HG03064 (cell line): ENCODE measurements around the gene RIMKLB.

Experiments
- ATAC-seq: cut with Tn5 transposase; IDR thresholded peaks from one replicate; pipeline ENCODE4 v1.9.1; 2021; ENCODE audit warnings: low read depth; ENCODE audit not compliant: unreplicated experiment

The RIMKLB gene, protein sequence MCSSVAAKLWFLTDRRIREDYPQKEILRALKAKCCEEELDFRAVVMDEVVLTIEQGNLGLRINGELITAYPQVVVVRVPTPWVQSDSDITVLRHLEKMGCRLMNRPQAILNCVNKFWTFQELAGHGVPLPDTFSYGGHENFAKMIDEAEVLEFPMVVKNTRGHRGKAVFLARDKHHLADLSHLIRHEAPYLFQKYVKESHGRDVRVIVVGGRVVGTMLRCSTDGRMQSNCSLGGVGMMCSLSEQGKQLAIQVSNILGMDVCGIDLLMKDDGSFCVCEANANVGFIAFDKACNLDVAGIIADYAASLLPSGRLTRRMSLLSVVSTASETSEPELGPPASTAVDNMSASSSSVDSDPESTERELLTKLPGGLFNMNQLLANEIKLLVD

DNA sequence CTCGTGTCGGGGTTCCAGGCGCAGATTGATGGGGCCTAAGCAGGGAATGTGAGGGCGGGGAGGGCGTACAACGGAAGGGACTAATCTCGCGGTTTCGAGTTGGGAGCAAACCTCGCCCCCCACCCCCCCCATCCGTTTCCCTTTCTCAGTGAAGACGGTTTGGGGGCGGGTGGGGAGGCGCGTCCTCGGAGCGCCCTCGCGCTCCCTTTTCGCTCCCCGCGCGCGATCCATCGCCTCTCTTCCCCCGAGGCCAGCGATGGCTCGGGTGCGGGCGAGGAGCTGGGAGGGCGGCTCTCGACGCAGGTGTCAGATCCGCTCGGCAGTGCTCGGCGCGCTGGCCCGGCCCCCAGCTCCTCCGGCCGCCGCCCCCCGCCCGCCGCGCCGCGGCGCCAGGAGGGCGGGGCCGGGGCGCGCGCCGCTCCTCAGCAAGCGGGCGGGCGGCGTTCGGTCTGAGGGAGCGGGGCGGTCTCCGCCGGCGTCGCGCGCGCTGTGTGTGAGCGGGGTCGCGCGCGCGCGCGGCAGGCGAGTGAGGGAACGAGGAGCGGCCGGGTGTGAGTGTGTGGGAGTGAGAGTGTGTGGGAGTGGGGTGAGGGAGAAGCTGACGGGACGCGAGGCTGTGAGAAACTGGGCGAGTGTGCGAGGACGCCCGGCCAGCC, at the start of gene RIMKLB:
TSS of gene RIMKLB (plus strand) at position 516 of the 656 bp plus-strand sequence. CDS start 15,876 bp downstream, outside the sequence.
- ATAC-seq = peak; percentile 82

DNA sequence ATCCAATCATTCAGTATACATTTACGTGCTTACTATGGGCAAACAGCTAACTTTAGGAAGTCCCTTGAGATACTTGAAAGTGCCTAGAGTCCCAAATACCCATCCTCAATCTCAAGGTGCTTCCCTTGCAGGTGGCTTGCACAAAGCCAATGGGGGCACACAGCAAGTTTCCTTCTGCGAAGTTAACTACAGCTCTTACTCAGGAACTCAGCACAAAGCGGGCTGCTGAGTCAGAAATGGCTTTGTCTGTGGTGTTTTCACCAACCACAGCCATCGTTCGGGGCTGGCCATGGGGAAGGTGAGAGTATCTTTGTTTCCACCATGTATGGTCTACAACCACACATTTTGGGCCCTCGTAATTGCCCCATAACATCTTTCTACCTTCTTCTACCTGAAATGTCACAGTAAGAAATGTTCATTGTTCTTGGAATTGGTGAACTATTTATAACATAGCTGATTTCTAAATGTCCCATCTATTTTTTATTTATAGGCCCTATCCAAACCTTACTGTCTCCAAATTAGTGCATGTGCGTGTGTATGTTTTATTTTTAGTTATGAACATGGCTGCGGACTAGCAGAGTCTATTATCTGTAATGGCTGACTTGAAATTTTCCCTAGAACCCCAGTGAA, 49.1 kb upstream of the RIMKLB start:
- peak; percentile 68 for ATAC-seq

DNA sequence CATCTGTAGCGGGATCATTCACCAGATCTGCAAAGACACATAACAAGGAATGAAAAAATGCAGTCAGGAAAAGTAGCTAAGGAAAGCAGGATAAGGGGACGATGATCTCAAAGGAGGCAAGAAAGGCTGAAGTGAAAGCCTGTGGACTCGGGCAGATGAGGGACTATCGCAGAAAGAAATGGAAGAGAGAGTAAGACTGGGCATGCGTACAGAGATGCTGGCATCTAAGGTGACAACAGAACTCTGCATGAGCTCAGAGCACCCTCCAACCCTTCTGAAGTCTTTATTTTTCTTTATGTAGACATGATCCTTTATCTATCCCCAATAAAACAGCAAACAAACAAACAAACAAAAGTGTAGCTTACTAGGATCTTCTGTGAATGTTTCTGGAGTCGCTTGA, 42.4 kb upstream of the RIMKLB start:
- ATAC-seq = no peak

DNA sequence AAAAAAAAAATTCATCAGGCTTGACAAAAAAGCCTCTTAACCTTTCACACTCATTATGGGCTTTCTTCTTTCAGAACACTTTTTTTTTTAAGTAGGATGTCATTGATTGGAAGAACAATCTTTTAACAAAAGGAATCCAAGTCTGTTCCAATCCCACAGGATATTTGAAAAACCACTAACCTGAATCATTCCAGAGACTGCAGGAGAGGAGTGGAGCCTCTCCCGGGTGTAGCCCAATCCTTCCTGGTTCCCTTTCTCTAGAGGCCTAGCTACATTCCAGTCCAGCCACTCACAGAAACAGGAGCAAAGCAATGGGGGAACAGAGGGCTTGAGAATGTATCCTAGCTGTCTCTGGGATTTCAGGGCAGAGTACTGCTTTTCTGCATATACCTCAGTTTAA, 39.4 kb upstream of the RIMKLB start:
- no peak for ATAC-seq

DNA sequence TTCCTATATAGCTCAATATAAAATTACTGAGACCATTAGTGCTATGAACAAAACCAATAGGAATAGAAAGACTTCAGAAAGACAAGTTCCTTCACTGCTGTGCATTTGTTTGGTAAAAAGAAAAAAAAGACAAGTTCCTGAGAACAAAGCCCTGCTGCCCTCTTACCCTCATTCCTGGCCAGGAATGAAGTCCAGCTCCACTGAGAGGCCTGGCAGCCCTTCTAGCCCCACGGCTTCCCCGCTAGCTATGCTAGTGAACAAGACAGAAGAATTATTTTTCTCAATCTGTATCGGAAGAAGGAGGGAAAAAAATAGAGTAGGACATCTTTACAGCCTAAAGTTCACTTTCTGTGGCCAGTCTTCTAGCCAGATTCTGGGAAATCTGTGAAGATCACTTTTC, 36.8 kb upstream of the RIMKLB start:
- no peak for ATAC-seq

DNA sequence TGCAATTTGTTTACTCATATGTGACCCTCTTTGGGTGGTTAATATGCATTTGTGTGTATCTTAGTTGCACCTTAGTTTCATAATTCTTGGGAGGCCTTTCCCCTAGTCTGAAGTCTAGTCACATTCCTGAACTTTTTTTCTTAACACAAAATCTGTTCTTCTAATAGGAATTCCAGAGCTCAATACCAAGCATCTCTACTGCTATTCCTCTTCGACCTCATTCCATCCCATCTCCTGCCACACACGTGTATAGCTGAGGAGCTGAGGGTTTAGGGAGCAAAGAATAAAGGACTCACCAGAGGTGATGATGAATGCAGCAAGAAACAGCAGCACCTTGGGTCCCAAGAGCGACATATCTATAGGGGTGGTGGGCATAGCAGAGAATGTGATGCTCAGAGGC, 36.0 kb upstream of the RIMKLB start:
- no peak for ATAC-seq

DNA sequence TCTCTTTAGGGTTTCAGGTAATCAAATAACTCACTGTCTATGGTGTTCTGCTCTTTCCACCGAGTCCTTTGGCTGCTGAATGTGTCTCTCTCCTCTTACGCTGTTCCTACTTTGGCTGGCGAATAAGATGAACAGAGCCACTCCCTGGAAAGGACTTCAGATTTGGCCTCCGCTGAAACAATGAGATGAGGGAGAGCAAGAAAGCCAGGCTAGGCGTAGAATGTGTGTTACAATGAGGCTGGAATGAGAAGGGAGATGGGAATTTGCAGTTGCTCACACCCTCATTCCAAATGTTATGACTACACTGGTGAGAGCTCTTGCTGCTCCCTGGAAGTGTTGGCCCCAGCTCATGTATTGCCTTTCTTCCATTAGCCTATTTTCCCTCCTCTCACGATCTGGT, 35.2 kb upstream of the RIMKLB start, which contains the start of gene MFAP5:
TSS of gene MFAP5 (minus strand) at position 234 of the 400 bp plus-strand sequence. CDS start 722 bp downstream, outside the sequence.
- ATAC-seq = no peak

DNA sequence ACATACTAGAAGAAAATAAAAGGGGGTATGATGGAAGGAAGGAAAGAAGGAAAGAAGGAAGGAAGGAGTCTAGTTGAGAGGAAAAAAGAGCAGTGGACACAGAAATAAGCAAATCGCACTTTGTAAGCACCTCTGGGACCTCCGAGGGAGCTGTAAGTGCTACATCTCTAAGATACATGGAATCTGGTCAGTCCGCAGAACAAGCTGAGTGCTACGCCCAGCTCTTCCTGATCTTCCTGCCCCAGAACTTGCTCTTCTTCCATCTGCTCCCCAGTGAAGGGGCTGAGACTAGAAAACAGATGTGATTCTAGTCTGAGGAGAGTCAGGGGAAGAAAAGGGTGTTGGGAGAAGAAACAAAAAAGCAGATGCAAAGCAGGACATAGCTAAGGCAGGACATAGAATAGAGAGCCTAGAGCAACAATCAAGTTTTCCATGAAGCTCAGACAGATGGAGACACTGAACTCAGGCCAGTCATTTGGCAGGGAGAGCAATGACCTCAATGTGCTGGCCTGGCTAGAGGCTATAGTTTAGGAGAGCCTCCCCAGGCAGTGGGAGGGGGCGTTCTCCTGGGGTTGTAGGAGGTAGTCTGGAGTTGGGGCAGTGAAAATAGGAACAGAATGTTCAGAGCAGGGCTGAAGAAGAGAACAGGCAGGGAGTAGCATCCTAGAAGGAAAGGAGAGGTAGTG, 33.4 kb upstream of the RIMKLB start:
- ATAC-seq = no peak

DNA sequence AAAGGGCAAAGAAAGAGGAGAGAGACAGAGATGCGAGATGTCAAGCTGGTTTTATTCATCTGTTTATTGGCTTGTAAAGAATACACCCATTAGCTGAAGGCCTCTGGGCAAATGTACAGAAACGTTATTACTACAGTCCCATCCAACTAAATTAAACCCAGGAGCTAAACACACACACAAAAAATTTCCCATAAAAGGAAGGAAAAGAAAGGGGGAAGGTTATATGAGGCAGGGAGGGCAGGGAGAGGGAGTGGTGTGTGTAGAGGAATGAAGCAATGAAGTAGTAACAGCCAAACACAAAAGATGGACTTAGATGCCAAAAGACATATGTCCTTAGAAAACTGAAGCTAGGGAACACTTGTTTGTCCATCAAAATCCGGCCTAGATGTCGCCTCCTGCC, 32.0 kb upstream of the RIMKLB start:
- no peak for ATAC-seq

DNA sequence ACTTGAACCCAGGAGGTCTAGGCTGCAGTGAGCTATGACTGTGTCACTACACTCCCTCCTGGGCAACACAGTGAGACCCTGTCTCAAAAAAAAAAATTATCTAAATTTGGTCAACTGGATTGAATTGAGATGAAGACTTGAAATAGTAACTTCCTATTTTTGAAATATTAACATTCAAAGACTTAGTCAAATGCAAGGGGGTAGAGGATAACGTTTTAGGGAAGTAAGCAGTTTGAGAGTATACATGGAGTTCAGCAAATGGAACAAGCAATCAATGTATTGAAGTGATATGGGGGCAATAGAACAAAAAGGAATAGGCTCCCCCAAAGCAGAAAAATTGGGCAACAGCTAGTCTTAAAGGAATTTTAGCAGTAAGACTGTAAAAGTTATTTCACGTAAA, 30.5 kb upstream of the RIMKLB start:
- ATAC-seq = no peak

DNA sequence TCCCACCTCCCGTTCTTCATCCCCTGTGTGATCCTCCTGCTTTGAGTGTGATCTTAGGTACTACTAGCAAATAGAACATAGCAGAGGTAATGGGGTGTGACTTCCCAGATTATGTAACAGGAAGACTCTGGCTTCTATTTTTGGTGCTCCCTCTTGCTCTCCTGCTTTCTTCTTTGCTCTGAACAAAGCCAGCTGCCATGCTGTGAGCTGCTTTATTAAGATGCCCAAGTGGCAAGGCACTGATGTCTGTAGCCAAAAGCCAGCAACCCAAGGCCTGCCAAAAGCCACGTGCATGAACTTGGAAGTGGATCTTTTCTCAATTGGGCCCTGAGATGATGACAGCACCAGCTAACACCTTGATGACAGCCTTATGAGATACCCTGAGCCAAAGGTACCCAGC, 29.4 kb upstream of the RIMKLB start:
- ATAC-seq = no peak

DNA sequence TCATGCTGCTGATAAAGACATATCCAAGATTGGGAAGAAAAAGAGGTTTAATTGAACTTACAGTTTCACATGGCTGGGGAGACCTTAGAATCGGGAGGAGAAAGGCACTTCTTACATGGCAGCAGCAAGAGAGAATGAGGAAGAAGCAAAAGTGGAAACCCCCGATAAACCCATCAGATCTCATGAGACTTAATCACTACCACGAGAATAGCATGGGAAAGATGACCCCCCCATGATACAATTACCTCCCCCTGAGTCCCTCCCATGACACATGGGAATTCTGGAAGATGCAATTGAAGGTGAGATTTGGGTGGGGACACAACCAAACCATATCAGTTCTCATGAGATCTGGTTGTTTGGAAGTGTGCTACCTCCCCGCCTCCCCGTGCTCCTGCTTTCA, 25.4 kb upstream of the RIMKLB start:
- no peak for ATAC-seq

DNA sequence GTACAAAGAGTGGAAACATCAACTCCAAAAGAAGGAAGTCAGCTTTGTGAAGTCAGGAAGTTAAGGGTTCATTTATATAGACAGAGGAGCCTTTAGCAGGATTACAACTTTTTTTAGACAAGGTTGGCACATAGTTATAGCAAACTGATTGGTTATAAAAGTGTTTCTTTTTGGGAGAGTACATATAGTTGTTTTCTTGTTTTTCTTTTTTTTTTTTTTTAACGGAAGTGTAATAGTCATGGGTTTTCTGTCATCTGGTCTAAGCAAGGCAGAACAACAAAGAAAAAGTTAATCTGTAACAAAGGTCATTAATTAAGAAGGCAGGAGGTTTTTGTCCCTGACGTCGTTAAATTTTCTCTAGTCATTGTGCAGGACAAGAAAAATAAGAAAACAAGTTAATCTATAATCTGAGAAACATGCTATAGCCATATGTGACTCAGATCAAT, 22.2 kb upstream of the RIMKLB start:
- no peak for ATAC-seq

DNA sequence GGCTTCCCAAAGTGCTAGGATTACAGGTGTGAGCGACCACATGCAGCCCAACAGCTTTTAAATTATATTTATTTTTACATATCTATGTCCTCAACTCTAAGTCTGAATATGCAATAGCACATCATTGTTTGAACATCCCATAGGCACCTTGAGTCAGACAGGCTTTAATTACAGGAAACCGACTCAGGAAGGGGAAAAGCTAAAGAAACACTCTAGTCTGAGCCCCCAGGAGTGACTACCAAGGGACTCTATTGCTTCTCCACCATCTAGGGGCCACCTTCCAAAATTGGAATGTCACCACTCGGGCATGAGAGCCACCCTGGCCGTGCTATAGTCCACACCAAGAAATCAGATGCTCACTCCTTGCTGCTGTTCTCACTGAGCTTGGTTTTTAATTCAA, 21.1 kb upstream of the RIMKLB start:
- no peak for ATAC-seq

DNA sequence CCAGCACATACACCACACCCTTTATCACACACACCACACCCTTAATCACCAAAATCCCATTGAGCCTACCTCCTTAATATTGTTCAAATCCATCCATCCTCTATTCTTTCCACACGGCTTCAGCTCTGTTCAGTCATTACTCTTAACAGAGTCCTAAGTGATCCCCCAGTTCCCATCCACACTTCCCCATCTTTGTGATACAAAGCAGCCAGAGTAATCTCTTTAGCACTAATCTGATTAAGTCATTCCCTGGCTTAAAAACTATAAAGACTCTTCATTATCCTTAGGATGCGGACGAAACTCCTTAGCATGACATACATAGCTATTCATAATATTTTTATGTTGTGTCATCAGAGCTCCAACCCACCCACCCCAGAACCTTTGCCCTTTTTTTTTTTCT, 20.4 kb upstream of the RIMKLB start:
- ATAC-seq = no peak

DNA sequence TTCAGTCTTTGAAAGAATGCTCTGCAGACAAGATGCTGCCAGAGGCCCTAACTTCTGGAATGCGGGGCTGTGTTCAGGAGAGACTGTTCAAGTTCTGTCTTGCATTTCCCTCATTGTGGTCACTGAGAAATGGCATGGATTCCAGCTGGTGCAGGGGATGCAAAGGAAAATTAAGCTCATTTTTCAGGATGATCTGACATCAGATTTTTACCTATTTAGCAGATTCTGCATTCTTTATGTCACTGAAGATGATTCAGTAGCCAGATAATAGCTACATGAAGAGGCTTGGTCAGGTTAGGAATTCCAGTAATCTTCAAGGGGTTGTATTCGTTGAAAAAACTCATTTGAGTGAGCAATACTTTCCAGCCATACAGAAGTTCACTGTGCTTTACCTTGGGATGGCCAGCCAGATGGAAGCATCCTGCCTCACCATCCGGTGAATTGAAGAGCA, 19.1 kb upstream of the RIMKLB start:
- ATAC-seq = no peak

DNA sequence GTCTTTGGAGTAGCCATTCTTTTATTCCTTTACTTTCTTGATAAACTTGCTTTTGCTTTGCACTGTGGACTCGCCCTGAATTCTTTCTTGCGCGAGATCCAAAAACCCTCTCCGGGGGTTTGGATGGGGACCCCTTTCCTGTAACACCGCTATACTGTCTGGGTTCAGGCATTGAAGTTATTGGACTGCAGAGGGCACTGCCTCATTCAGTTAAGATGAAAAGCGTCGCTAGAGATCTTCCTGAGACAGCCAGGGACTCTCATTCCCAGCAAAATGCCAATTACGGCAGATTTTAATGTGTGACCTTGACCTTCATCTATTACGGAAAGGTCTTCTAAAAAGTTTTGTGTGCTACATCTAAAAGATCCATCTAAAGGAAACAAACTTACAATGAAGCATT, 17.3 kb upstream of the RIMKLB start:
- ATAC-seq = no peak

DNA sequence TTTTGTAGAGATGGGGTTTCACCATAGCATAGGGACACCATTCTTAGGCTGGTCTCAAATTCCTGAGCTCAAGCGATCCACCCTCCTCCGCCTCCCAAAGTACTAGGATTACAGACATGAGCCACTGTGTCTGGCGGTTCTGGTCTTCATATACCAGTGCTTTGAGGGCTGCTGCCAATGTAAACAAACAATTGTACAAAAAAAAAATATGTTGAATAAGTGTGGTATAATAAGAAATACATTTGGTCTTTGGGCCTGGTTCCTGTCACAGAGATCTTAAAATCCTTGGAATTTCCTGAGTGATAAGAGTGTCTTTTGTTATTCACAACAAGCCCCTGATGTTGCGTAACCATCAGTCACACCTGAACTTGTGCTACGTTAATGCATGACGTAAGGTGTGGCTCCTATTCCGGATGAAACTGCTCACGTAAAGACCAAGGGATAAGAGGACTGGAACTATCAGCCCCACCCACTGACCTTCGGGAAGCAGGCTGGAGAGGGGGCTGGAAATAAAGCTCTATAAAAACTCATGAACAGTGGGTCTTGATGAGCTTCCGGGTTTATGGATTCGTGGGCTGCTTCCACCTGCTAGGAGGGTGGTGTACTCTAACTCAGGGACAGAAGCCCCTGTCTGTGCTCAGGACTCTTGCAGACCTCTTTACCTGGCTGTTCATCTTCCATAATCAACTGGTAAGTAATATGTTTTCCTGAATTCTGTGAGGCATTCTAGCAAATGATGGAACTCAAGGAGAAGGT, 16.5 kb upstream of the RIMKLB start:
- no peak for ATAC-seq

DNA sequence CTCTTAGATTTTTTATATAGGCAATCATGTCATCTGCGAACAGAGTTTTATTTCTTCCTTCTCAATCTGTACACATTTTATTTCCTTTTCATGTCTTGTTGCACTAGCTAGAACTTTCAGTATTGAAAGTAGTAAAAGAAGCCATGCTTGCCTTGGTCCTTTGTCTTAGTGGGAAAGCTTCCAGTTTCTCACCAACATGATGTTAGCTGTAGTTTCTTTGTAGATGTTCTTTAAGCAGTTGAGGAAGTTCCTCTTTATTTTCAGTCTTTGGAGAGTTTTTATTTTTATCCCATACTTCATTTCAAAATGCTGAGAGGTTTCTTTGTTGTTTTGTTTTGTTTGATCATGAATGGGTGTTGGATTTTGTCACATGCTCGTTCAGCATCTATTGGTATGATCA, 12.7 kb upstream of the RIMKLB start:
- ATAC-seq = no peak
